Measurements from ENCODE around the gene C10orf120.

- TF ChIP-seq CTCF (IDR thresholded peaks at IDR 0.05) (no peak), POLR2A (IDR thresholded peaks at IDR 0.05) (no peak), POLR2AphosphoS5 (IDR thresholded peaks at IDR 0.05) (no peak)
Observed at GRCh38 chr10:122740640-122741039, 41.0 kb upstream of the C10orf120 start.
